PFSK-1 (cell line): ENCODE results near the gene CLEC1A.

Source experiments
- FOXP2 ChIP-seq: optimal IDR thresholded peaks from 2 replicates; pipeline ENCODE3; 2011; ENCODE audit warnings: borderline replicate concordance, control low read depth, inconsistent platforms; ENCODE audit not compliant: insufficient read depth; ENCODE audit errors: extremely low read length, extremely low read depth
- POLR2AphosphoS5 ChIP-seq: IDR thresholded peaks from 2 replicates; pipeline ENCODE4 v1.6.1; 2012; ENCODE audit warnings: low read depth, mild to moderate bottlenecking, control low read depth, low read length, moderate library complexity
- SIN3A ChIP-seq: IDR thresholded peaks from 2 replicates; pipeline ENCODE4 v1.6.1; 2012; ENCODE audit warnings: mild to moderate bottlenecking, low read length, moderate library complexity, borderline replicate concordance; ENCODE audit not compliant: insufficient read depth
- TAF1 ChIP-seq: IDR thresholded peaks from 2 replicates; pipeline ENCODE4 v1.6.1; 2012; ENCODE audit warnings: low read length, control low read depth, borderline replicate concordance; ENCODE audit not compliant: insufficient read depth
- TF ChIP-seq, protein P1 (sequence below), 2 experiments: IDR thresholded peaks; 2 replicates each; pipeline versions ENCODE4 v1.6.1 to v1.8.0; 2011 to 2012; ENCODE audit warnings: low read depth in 2 of 2, low read length in 2 of 2, control low read depth in 1 of 2, inconsistent platforms in 1 of 2, mild to moderate bottlenecking in 1 of 2, moderate library complexity in 1 of 2; ENCODE audit not compliant: insufficient read depth in 1 of 2

CLEC1A gene

DNA sequence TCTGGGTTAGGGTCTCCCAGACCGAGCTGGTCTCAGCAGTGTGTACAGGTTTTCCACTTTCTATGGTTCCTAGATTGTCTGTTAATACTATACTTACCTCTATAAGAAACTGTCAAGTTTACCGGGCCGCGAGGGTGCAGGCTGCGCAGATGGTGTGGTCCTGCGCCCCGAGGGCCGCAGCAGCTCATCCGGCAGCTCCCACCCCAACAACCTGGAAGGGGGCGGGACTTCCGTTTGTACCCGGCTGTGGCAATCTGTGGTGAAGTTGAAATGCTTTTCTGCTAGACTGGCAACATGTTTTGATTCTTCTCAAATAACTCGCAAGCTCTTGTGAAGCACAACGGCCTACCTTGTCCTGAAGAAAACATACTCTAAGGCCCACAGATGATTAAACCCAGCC lies 68.3 kb downstream of the CLEC1A start, which contains the start of gene CLEC9A:
TSS of gene CLEC9A (plus strand) at position 237 of the 400 bp plus-strand sequence. CDS start 22,006 bp downstream, outside the sequence.
- TF ChIP-seq SIN3A (no peak), FOXP2 (no peak), TAF1 (no peak), POLR2AphosphoS5 (no peak)
- TF ChIP-seq, protein P1, sequence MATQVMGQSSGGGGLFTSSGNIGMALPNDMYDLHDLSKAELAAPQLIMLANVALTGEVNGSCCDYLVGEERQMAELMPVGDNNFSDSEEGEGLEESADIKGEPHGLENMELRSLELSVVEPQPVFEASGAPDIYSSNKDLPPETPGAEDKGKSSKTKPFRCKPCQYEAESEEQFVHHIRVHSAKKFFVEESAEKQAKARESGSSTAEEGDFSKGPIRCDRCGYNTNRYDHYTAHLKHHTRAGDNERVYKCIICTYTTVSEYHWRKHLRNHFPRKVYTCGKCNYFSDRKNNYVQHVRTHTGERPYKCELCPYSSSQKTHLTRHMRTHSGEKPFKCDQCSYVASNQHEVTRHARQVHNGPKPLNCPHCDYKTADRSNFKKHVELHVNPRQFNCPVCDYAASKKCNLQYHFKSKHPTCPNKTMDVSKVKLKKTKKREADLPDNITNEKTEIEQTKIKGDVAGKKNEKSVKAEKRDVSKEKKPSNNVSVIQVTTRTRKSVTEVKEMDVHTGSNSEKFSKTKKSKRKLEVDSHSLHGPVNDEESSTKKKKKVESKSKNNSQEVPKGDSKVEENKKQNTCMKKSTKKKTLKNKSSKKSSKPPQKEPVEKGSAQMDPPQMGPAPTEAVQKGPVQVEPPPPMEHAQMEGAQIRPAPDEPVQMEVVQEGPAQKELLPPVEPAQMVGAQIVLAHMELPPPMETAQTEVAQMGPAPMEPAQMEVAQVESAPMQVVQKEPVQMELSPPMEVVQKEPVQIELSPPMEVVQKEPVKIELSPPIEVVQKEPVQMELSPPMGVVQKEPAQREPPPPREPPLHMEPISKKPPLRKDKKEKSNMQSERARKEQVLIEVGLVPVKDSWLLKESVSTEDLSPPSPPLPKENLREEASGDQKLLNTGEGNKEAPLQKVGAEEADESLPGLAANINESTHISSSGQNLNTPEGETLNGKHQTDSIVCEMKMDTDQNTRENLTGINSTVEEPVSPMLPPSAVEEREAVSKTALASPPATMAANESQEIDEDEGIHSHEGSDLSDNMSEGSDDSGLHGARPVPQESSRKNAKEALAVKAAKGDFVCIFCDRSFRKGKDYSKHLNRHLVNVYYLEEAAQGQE (IDR thresholded peaks at IDR 0.05; ENCODE audit: insufficient read depth in 1 of 2, low read depth in 2 of 2, low read length in 2 of 2) = no peak

DNA sequence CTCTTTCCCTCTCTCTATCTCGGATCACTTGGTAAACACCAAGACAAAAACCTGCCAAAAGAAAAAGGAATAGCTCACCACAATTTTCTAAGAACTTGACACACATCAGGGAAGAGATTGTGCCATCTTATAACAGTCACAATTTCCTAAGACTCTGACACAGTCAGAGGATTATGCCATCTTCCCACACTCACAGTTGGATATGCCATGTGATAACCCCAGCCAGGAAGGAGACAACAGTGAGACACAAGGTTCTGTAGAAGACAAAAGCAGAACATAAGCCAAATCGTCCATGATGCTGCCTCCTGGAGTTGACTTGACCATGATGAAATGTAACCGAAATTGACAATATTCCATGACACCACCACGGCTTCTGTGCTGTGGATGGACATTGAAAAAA lies 71.1 kb downstream of the CLEC1A start:
- TF ChIP-seq POLR2AphosphoS5 (no peak), TAF1 (no peak), SIN3A (no peak), FOXP2 (no peak)
- TF ChIP-seq, protein P1 (IDR thresholded peaks at IDR 0.05; ENCODE audit: insufficient read depth in 1 of 2, low read depth in 2 of 2, low read length in 2 of 2) = no peak

DNA sequence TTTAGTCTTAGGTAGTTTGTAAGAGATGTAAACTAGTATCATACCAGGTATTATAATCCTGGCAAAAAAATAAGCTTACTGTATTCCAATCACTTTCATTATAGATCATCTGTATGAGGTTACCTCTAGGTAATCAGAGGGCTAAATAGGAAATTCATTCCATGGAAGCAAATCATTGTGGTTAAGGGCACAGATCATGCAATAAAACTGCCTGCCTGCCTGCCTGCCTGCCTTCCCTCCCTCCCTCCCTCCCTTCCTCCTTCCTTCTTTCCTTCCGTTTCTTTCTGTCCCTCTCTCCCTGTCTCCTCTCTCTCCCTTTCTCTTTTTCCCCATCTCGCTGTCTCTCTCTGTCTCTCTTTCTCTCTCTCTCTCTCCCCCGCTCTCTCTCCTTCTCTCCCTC lies 71.5 kb downstream of the CLEC1A start:
- TF ChIP-seq SIN3A = no peak
- no peak for TF ChIP-seq FOXP2
- TF ChIP-seq POLR2AphosphoS5 = no peak
- no peak for TF ChIP-seq TAF1
- TF ChIP-seq, protein P1 (IDR thresholded peaks at IDR 0.05; ENCODE audit: insufficient read depth in 1 of 2, low read depth in 2 of 2, low read length in 2 of 2) = no peak

DNA sequence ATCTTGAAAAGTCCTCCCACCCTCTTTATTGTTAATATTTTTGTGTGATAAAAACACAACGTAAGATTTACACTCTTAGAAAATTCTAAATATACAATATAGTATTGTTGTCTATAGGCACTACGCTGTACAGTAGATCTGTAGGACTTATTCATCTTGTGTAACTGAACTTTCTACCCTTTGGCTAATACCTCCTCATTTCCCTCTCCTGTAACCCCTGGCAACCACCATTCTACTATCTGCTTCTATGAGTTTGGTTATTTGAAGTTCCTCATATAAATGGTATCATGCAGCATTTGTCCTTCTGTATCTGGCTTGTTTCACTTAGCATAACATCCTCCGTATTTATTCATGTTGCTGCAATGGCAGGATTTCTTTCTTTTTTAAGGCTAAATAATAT lies 73.5 kb downstream of the CLEC1A start:
- TF ChIP-seq, protein P1 (IDR thresholded peaks at IDR 0.05; ENCODE audit: insufficient read depth in 1 of 2, low read depth in 2 of 2, low read length in 2 of 2) = no peak
- TF ChIP-seq SIN3A (no peak), TAF1 (no peak), POLR2AphosphoS5 (no peak), FOXP2 (no peak)

DNA sequence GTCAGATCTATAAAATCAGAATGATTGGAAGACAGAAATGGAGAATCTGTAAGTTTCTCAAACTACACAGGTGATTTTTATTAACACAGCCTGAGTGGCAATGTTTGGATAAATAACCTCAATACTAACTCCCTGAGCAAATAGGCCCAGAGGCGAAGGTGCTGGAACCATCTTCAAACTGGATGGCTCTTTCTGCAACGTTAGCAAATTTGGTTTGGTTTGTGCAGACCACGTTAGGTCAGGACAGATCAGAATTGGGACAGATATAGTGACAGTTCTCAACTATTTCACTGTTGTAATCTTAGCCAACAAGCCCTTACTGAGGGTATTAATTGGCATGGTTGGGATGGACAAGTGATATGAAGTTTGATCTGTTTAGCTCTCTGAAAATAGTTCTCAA lies 77.4 kb downstream of the CLEC1A start:
- TF ChIP-seq SIN3A (no peak), TAF1 (no peak), FOXP2 (no peak)
